BJ (cell line): Measurements from ENCODE around the gene CNKSR1. TPM values are rescaled to one million over a fixed set of nuclear protein-coding genes. Genes with fewer than 3 reads are reported as not detected.
"Not testable (repeated sequence)": the region's sequence is repeated elsewhere in the genome, so short reads cannot be mapped to it uniquely, and the experiment has no call there.

Source experiments
- CTCF ChIA-PET: fragments of 350-600 bp; formaldehyde crosslinking; extraction: SDS; loops from one replicate; lab custom pipeline; 2021; ENCODE audit warnings: antibody characterized with exemption, inconsistent platforms; lab: Yijun Ruan, JAX
- POLR2A ChIA-PET: fragments of 300-600 bp; sonication (Branson Sonifier 250); formaldehyde crosslinking; extraction: SDS; loops from one replicate; lab custom pipeline; 2021; ENCODE audit warnings: antibody characterized with exemption; lab: Charles Lee
- DNase-seq: peaks from one replicate; pipeline ENCODE4 v3.0.0-alpha.2; 2011; ENCODE audit warnings: low read depth
- H3K27me3 ChIP-seq: 2 replicates; pipeline ENCODE4 v1.6.0; 2011; ENCODE audit warnings: low read length; ENCODE audit not compliant: control insufficient read depth, insufficient read depth
- H3K36me3 ChIP-seq: 2 replicates; pipeline ENCODE4 v1.5.1; 2011; ENCODE audit warnings: low read length; ENCODE audit not compliant: control insufficient read depth, insufficient read depth
- H3K4me3 ChIP-seq: 2 replicates; pipeline ENCODE4 v1.5.1; 2011; ENCODE audit warnings: low read depth, mild to moderate bottlenecking, control low read depth, low read length
- polyA plus RNA-seq: library from polyadenylated mRNA; depleted of rRNA; stranded (reverse); fragments of >200 nt; gene quantifications from 2 replicates; pipeline ENCODE4 v1.2.3, GENCODE V29; 2011
- TF ChIP-seq, protein P1 (sequence below): IDR thresholded peaks from 2 replicates; pipeline ENCODE4 v1.5.1; 2011; ENCODE audit warnings: low read depth, mild to moderate bottlenecking, control low read depth, inconsistent platforms, low read length, moderate library complexity; ENCODE audit not compliant: insufficient read depth

CNKSR1 gene
- polyA plus RNA-seq, 1 experiment = 0.63 TPM

DNA sequence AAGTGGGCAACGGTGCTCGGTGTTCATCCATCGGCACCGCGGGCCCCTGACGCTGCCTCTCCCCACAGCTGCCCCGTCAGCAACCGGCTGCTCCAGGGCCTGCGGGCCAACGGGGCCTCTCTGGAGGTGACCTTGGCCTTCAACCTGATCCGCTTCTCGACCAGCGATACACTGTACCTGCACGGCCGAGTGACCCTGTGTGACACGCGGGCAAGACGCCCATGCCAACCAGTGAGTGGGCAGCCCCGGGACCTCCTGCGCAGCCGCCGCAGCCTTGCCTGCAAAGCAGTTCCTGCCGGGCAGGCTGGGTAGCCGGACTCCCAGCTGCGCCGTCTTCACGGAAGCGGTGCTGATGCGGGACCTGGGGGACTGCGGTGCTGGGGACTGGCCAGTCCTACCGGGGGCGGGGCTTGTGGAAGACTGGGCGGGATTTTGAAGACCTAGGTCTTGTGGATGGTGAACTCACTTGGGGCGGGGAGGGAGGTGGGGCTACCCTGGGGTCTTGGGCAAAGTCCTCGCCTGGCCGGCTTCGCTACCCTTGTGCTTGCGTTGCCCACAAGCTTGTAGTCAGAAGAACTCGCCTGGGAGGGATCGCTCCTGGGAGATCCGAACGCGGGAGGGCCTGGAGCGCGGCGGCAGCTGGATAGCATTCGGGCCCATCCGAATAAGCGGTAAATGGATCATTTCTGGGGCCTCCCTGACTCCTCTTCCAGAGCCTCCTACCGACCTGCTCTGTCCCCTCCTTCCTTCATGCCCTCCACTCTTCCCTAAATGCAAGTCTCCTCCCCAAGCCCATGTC, 47.9 kb downstream of the CNKSR1 start:
- peak overlapping the region; percentile 34 for H3K4me3 ChIP-seq
- H3K27me3 ChIP-seq = peaks cover 16% of the 10 kb centered on the region
- ChIA-PET POLR2A (no interaction called here), CTCF (interaction anchor here (0.7 to 6.3 kb wide), 3 partner anchors 9 to 13 kb away, joined by 3 to 46 read pairs (median 5); partner anchors contain the start of gene CEP85)
- TF ChIP-seq, protein P1, sequence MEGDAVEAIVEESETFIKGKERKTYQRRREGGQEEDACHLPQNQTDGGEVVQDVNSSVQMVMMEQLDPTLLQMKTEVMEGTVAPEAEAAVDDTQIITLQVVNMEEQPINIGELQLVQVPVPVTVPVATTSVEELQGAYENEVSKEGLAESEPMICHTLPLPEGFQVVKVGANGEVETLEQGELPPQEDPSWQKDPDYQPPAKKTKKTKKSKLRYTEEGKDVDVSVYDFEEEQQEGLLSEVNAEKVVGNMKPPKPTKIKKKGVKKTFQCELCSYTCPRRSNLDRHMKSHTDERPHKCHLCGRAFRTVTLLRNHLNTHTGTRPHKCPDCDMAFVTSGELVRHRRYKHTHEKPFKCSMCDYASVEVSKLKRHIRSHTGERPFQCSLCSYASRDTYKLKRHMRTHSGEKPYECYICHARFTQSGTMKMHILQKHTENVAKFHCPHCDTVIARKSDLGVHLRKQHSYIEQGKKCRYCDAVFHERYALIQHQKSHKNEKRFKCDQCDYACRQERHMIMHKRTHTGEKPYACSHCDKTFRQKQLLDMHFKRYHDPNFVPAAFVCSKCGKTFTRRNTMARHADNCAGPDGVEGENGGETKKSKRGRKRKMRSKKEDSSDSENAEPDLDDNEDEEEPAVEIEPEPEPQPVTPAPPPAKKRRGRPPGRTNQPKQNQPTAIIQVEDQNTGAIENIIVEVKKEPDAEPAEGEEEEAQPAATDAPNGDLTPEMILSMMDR = no peak
- DNase-seq = no peak
- no peaks in the 10 kb centered on the region for H3K36me3 ChIP-seq

DNA sequence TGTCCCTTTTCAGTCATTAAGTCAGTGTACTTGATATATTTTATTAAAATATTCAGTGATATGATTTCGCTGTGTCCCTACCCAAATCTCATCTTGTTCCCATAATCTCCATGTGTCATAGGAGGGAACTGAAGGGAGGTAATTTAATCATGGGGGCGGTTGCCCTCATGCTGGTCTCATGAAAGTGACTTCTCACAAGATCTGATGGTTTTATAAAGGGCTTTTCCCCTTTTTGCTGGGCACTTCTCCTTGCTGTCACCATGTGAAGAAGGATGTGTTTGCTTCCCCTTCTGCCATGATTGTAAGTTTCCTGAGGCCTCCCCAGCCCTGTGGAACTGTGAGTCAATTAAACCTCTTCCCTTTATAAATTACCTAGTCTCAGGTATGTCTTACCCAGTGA, 53.4 kb downstream of the CNKSR1 start:
- POLR2A ChIA-PET, H3K36me3 ChIP-seq, DNase-seq, H3K4me3 ChIP-seq, H3K27me3 ChIP-seq: not testable (repeated sequence)
- CTCF ChIA-PET = interaction anchor here (1.1 to 2.3 kb wide), 3 partner anchors 9 to 67 kb away, joined by 3 to 9 read pairs (median 3); partner anchors contain the start of genes ZNF593 and ZNF593OS

- TF ChIP-seq, protein P1 = peak; percentile 91
- ChIA-PET CTCF (interaction anchor here (0.7 to 4.7 kb wide), 30 partner anchors 10 to 198 kb away, joined by 3 to 46 read pairs (median 4); partner anchors contain the start of genes C1orf232, SH3BGRL3, ZNF593 and ZNF593OS), POLR2A (no interaction called here)
- DNase-seq = peak; percentile 70
- H3K4me3 ChIP-seq = peak within 1 kb of the TSS; percentile 64
- no peaks in the 10 kb centered on the region for H3K36me3 ChIP-seq
- no peaks in the 10 kb centered on the region for H3K27me3 ChIP-seq
Observed at GRCh38 chr1:26233903-26234643, 56.8 kb downstream of the CNKSR1 start, which contains the start of gene CEP85. TSS of gene CEP85 (plus strand) at chr1:26234200. CDS start at chr1:26239784, 5,584 bp downstream.

GRCh38 chr1:26234644-26235370, 57.5 kb downstream of the CNKSR1 start:
- Histone ChIP-seq H3K36me3 (no peaks in the 10 kb centered on the region), H3K27me3 (no peaks in the 10 kb centered on the region), H3K4me3 (peak overlapping the region; percentile 64)
- TF ChIP-seq, protein P1 = peak; percentile 19; the same call in 1 of the 2 replicates
- CTCF ChIA-PET = interaction anchor here (0.7 to 4.7 kb wide), 27 partner anchors 9 to 199 kb away, joined by 3 to 46 read pairs (median 5); partner anchors contain the start of genes C1orf232, SH3BGRL3, ZNF593 and ZNF593OS
- POLR2A ChIA-PET = no interaction called here
- no peak for DNase-seq

DNA sequence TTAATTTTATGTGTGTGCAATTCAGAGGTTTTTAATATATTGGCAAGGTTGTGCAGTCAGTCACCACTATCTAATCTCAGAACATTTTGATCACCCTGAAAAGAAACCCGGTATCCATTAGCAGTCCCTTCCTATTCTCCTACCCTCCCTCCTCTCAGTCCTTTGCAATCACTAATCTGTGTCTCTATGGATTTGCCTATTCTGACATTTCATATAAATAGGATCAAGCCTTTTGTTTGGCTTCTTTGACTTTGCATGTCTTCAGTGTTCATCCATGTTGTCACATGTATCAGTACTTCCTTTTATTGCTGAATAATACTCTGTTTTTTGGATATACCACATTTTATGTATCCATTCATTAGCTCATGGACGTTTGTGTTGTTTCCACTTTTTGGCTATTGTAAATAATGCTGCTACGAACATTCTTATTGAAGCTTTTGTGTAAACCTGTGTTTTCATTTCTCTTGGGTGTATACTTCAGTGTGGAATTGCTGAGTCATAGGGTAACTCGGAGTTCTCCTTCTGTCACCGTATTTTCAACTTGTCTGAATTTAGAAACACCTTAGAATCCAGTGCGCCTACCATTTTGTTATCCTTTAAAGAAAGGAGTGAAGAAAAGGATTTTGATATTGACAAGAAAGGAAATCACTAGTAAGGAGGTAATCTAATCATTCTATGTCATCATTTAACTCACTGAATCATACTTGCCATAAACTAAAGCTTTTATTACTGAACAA, 60.1 kb downstream of the CNKSR1 start:
- no peak for DNase-seq
- POLR2A ChIA-PET = no interaction called here
- TF ChIP-seq, protein P1 = no peak
- Histone ChIP-seq H3K36me3 (no peaks in the 10 kb centered on the region), H3K4me3 (no peak overlapping the region), H3K27me3 (no peaks in the 10 kb centered on the region)
- CTCF ChIA-PET = interaction anchor here (1.1 to 1.6 kb wide), 3 partner anchors 38 to 180 kb away, joined by 3 read pairs; no protein-coding TSS in a partner anchor
